AG10803 (cell line): ENCODE results near the gene REM2.

ENCODE experiments used
- DNase-seq: peaks from one replicate; pipeline ENCODE4 v3.0.0; 2010; ENCODE audit warnings: low read depth
- H3K4me3 ChIP-seq: 2 replicates; pipeline ENCODE4 v1.5.1; 2011; ENCODE audit warnings: mild to moderate bottlenecking, low read length, control low read depth
- CTCF ChIP-seq: conservative IDR thresholded peaks from 2 replicates; pipeline ENCODE4 v1.5.1; 2011; ENCODE audit warnings: mild to moderate bottlenecking, low read length, control low read depth, inconsistent platforms

Gene REM2

GRCh38 chr14:22887260-22887989 lies 4.4 kb downstream of the REM2 start:
- H3K4me3 ChIP-seq: peak overlapping the region; percentile 71
- peak; percentile 66 for DNase-seq
- no peak for TF ChIP-seq CTCF

- DNase-seq: no peak
- TF ChIP-seq CTCF: no peak
- peak overlapping the region; percentile 71 for H3K4me3 ChIP-seq
Observed at GRCh38 chr14:22887990-22888378, 5.0 kb downstream of the REM2 start.

- no peak for TF ChIP-seq CTCF
- no peak overlapping the region for H3K4me3 ChIP-seq
- no peak for DNase-seq
Observed at GRCh38 chr14:22888662-22889061, 5.6 kb downstream of the REM2 start.

- no peak for TF ChIP-seq CTCF
- no peak overlapping the region for H3K4me3 ChIP-seq
- no peak for DNase-seq
Observed at GRCh38 chr14:22890416-22890815, 7.4 kb downstream of the REM2 start.

GRCh38 chr14:22892488-22892887 lies 9.5 kb downstream of the REM2 start:
- DNase-seq: no peak
- no peak for TF ChIP-seq CTCF
- no peak overlapping the region for H3K4me3 ChIP-seq

GRCh38 chr14:22893706-22894105 lies 10.7 kb downstream of the REM2 start:
- no peak overlapping the region for H3K4me3 ChIP-seq
- no peak for DNase-seq
- no peak for TF ChIP-seq CTCF

- DNase-seq: no peak
- no peak overlapping the region for H3K4me3 ChIP-seq
- TF ChIP-seq CTCF: no peak
Observed at GRCh38 chr14:22895402-22895801, 12.4 kb downstream of the REM2 start.
